Measurements from ENCODE around the gene PLLP.

- TF ChIP-seq CTCF (conservative IDR thresholded peaks at IDR 0.05) (no peak), ZFX (IDR thresholded peaks at IDR 0.05) (no peak)
These were observed 31.0 kb downstream of the PLLP start for GRCh38 chr16:57253466-57253865.

All from C4-2B (cell line).